Measurements from ENCODE around the gene SMPD3. TPM values are rescaled to one million over a fixed set of nuclear protein-coding genes. Genes with fewer than 3 reads are reported as not detected.

Gene SMPD3
- total and polyA plus RNA-seq, 4 donors, result 1.7 to 13.9 (median 5.0) TPM

GRCh38 chr16:68338326-68339119 lies 109.8 kb downstream of the SMPD3 start:
- WGBS, 2 donors, result 95 to 96% methylated on average over 16 of the region's 16 CpGs
- Histone ChIP-seq H3K36me3 (ENCODE audit: control insufficient read depth in 4 of 4, insufficient read depth in 4 of 4, low read length in 4 of 4) (peaks cover 0 to 45% (median 26%) of the 10 kb centered on the region in 4 donors), H3K9ac (ENCODE audit: insufficient read depth in 1 of 2, low read length in 2 of 2) (no peak overlapping the region), H3K4me1 (ENCODE audit: control insufficient read depth in 5 of 5, insufficient read depth in 5 of 5, low read length in 5 of 5) (peaks cover 0 to 3% (median 0%) of the 10 kb centered on the region in 5 donors), H3K9me3 (ENCODE audit: control insufficient read depth in 4 of 4, insufficient read depth in 3 of 4, low read length in 3 of 4) (no peaks in the 10 kb centered on the region), H3K27ac (ENCODE audit: low read depth in 1 of 2, low read length in 1 of 2) (no peak overlapping the region), H3K27me3 (ENCODE audit: control insufficient read depth in 3 of 3, insufficient read depth in 3 of 3, low read length in 2 of 3) (no peaks in the 10 kb centered on the region), H3K4me3 (no peak overlapping the region)
- no peak for TF ChIP-seq CTCF (IDR thresholded peaks at IDR 0.05; ENCODE audit: control extremely low read depth, extremely low read depth)
- ATAC-seq (ENCODE audit: insufficient read depth, low FRiP score) (no peak), DNase-seq (no peak)

GRCh38 chr16:68335175-68335574 lies 113.1 kb downstream of the SMPD3 start:
- Histone ChIP-seq H3K9me3 (ENCODE audit: control insufficient read depth in 4 of 4, insufficient read depth in 3 of 4, low read length in 3 of 4) (no peaks in the 10 kb centered on the region), H3K4me1 (ENCODE audit: control insufficient read depth in 5 of 5, insufficient read depth in 5 of 5, low read length in 5 of 5) (peaks cover 0 to 13% (median 3%) of the 10 kb centered on the region in 5 donors), H3K27ac (ENCODE audit: low read depth in 1 of 2, low read length in 1 of 2) (no peak overlapping the region), H3K9ac (ENCODE audit: insufficient read depth in 1 of 2, low read length in 2 of 2) (no peak overlapping the region), H3K27me3 (ENCODE audit: control insufficient read depth in 3 of 3, insufficient read depth in 3 of 3, low read length in 2 of 3) (no peaks in the 10 kb centered on the region), H3K4me3 (no peak overlapping the region), H3K36me3 (ENCODE audit: control insufficient read depth in 4 of 4, insufficient read depth in 4 of 4, low read length in 4 of 4) (peaks cover 0 to 36% (median 19%) of the 10 kb centered on the region in 4 donors)
- TF ChIP-seq CTCF (IDR thresholded peaks at IDR 0.05; ENCODE audit: control extremely low read depth, extremely low read depth), result no peak
- ATAC-seq (ENCODE audit: insufficient read depth, low FRiP score), result no peak
- WGBS, 2 donors, result 95 to 98% methylated on average over 5 of the region's 5 CpGs
- no peak for DNase-seq

- ATAC-seq (ENCODE audit: insufficient read depth, low FRiP score) (peak; percentile 16), DNase-seq (peak; percentile 50 to 74 (median 68))
- H3K4me1 ChIP-seq (ENCODE audit: control insufficient read depth in 5 of 5, insufficient read depth in 5 of 5, low read length in 5 of 5), result peaks cover 0 to 15% (median 3%) of the 10 kb centered on the region in 5 donors
- WGBS, 2 donors, result 22 to 26% methylated on average over 7 of the region's 7 CpGs
- H3K9ac ChIP-seq (ENCODE audit: insufficient read depth in 1 of 2, low read length in 2 of 2), result peak overlapping the region in 1 of 2 donors; percentile 23
- TF ChIP-seq CTCF (IDR thresholded peaks at IDR 0.05; ENCODE audit: control extremely low read depth, extremely low read depth), result no peak
- H3K9me3 ChIP-seq (ENCODE audit: control insufficient read depth in 4 of 4, insufficient read depth in 3 of 4, low read length in 3 of 4), result no peaks in the 10 kb centered on the region
- H3K36me3 ChIP-seq (ENCODE audit: control insufficient read depth in 4 of 4, insufficient read depth in 4 of 4, low read length in 4 of 4), result peaks cover 0 to 24% (median 6%) of the 10 kb centered on the region in 4 donors
- peak overlapping the region in 1 of 2 donors; percentile 92 for H3K27ac ChIP-seq (ENCODE audit: low read depth in 1 of 2, low read length in 1 of 2)
- H3K4me3 ChIP-seq, result no peak overlapping the region
- no peaks in the 10 kb centered on the region for H3K27me3 ChIP-seq (ENCODE audit: control insufficient read depth in 3 of 3, insufficient read depth in 3 of 3, low read length in 2 of 3)
Observed at GRCh38 chr16:68332411-68333121, 115.7 kb downstream of the SMPD3 start.

Measured in lung (tissue), 12 donors.